WTC11 (cell line): ENCODE results near the gene USP47. TPM values are rescaled to one million over a fixed set of nuclear protein-coding genes. Genes with fewer than 3 reads are reported as not detected.

Experiments used
- ATAC-seq: fragments of 200-7000 bp; cut with Tn5 transposase; 2 replicates; pipeline ENCODE4 v1.10.0; 2021; ENCODE audit warnings: mild to moderate bottlenecking, moderate library complexity
- CTCF ChIA-PET: fragments of 300-600 bp; sonication (Branson Sonifier 250); formaldehyde crosslinking; loops from one replicate; lab custom pipeline; 2021; ENCODE audit warnings: antibody characterized with exemption; lab: Charles Lee
- POLR2A ChIA-PET: fragments of 350-600 bp; sonication (Branson Sonifier 250); formaldehyde crosslinking; loops from one replicate; lab custom pipeline; 2021; ENCODE audit warnings: antibody characterized with exemption; lab: Charles Lee
- DNase-seq: peaks from one replicate; pipeline ENCODE4 v3.0.0; 2021; ENCODE audit warnings: low spot score
- H3K27ac Mint-ChIP-seq: 2 replicates; pipeline ENCODE4 v1.8.0; 2021; ENCODE audit warnings: mixed read lengths
- H3K27me3 Mint-ChIP-seq: 2 replicates; pipeline ENCODE4 v1.8.0; 2021; ENCODE audit warnings: low read depth, mild to moderate bottlenecking, moderate library complexity, mixed read lengths
- H3K36me3 Mint-ChIP-seq: 2 replicates; pipeline ENCODE4 v1.8.0; 2021; ENCODE audit warnings: mixed read lengths
- H3K4me1 Mint-ChIP-seq: 2 replicates; pipeline ENCODE4 v1.8.0; 2022; ENCODE audit warnings: mixed read lengths
- H3K4me3 Mint-ChIP-seq: 2 replicates; pipeline ENCODE4 v1.8.0; 2021; ENCODE audit warnings: mild to moderate bottlenecking, moderate library complexity, mixed read lengths
- H3K9me3 Mint-ChIP-seq: 2 replicates; pipeline ENCODE4 v1.8.0; 2021; ENCODE audit warnings: mixed read lengths
- CREB1 ChIP-seq: sonication (generic); formaldehyde crosslinking; IDR thresholded peaks from 2 replicates; pipeline ENCODE4 v1.8.0; 2023; ENCODE audit warnings: mild to moderate bottlenecking, missing genetic modification reagents
- CTCF ChIP-seq: fragments of 200-600 bp; IDR thresholded peaks from 2 replicates; pipeline ENCODE4 v1.8.0; 2022; ENCODE audit warnings: antibody characterized with exemption
- JAZF1 ChIP-seq: fragments of 250-450 bp; sonication (Bioruptor Pico); IDR thresholded peaks from 2 replicates; pipeline ENCODE4 v1.9.0; 2021; ENCODE audit warnings: moderate library complexity, mild to moderate bottlenecking, inconsistent platforms
- KAT7 ChIP-seq: sonication (generic); formaldehyde crosslinking; IDR thresholded peaks from 2 replicates; pipeline ENCODE4 v1.8.1; 2023; ENCODE audit warnings: missing genetic modification reagents, mild to moderate bottlenecking, borderline replicate concordance
- PRRX2 ChIP-seq: fragments of 250-450 bp; sonication (Bioruptor Pico); IDR thresholded peaks from 2 replicates; pipeline ENCODE4 v1.8.0; 2021; ENCODE audit warnings: mild to moderate bottlenecking
- RELA ChIP-seq: sonication (generic); formaldehyde crosslinking; IDR thresholded peaks from 2 replicates; pipeline ENCODE4 v1.8.1; 2022; ENCODE audit warnings: missing genetic modification reagents, mild to moderate bottlenecking, borderline replicate concordance
- RORB ChIP-seq: fragments of 250-450 bp; sonication (Bioruptor Pico); IDR thresholded peaks from 2 replicates; pipeline ENCODE4 v1.9.0; 2021; ENCODE audit warnings: mild to moderate bottlenecking
- SMAD4 ChIP-seq: sonication (generic); formaldehyde crosslinking; IDR thresholded peaks from 2 replicates; pipeline ENCODE4 v1.8.0; 2022; ENCODE audit warnings: mild to moderate bottlenecking, missing genetic modification reagents
- SP1 ChIP-seq: sonication (generic); formaldehyde crosslinking; conservative IDR thresholded peaks from 2 replicates; pipeline ENCODE4 v1.8.1; 2022; ENCODE audit warnings: missing genetic modification reagents
- ZBTB43 ChIP-seq: sonication (generic); formaldehyde crosslinking; IDR thresholded peaks from 2 replicates; pipeline ENCODE4 v1.8.1; 2023; ENCODE audit warnings: mild to moderate bottlenecking, missing genetic modification reagents
- ZNF121 ChIP-seq: sonication (generic); formaldehyde crosslinking; IDR thresholded peaks from 2 replicates; pipeline ENCODE4 v1.8.0; 2023; ENCODE audit warnings: missing genetic modification reagents
- ZNF232 ChIP-seq: sonication (generic); formaldehyde crosslinking; IDR thresholded peaks from 2 replicates; pipeline ENCODE4 v1.8.0; 2022; ENCODE audit warnings: mild to moderate bottlenecking, missing genetic modification reagents
- ZNF317 ChIP-seq: sonication (generic); formaldehyde crosslinking; IDR thresholded peaks from 2 replicates; pipeline ENCODE4 v1.8.1; 2023; ENCODE audit warnings: low read depth, mild to moderate bottlenecking, moderate library complexity, missing genetic modification reagents, borderline replicate concordance
- ZNF416 ChIP-seq: fragments of 250-450 bp; sonication (Bioruptor Pico); IDR thresholded peaks from 2 replicates; pipeline ENCODE4 v1.9.0; 2021; ENCODE audit warnings: mild to moderate bottlenecking, inconsistent platforms
- ZNF532 ChIP-seq: fragments of 250-450 bp; sonication (Bioruptor Pico); IDR thresholded peaks from 2 replicates; pipeline ENCODE4 v1.9.0; 2021; ENCODE audit warnings: mild to moderate bottlenecking, borderline replicate concordance
- total RNA-seq: library from RNA; stranded (reverse); gene quantifications from 3 replicates; pipeline ENCODE4 v1.2.3, GENCODE V29; 2021
- TF ChIP-seq, protein P1 (sequence below): sonication (generic); formaldehyde crosslinking; IDR thresholded peaks from 2 replicates; pipeline ENCODE4 v1.8.1; 2022; ENCODE audit warnings: mild to moderate bottlenecking, missing genetic modification reagents, moderate library complexity, borderline replicate concordance

The USP47 gene
- total RNA-seq, 1 experiment from 2014 or later = 19.7 TPM

DNA sequence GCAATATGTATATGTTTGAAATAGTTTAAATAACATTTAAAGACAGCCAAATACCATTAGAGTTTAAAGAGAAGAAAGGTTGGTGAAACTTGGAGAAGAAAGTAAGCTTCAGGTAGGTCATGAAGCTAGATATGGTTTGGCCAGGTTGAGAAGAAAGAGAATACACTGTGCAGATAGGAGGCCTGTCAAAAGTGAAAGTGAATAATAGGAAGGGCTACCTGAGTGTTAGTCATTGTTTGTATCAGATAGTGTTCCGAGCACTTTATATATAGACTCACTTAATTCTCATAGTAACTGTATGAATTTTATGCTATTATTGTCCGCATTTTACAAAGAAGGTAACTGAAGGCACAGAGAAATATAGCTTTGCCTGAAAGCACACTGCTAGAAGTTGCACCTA lies 56.9 kb downstream of the USP47 start:
- no peak overlapping the region for H3K27ac Mint-ChIP-seq
- no peak for ATAC-seq
- CTCF ChIA-PET = interaction anchor here (1.0 to 1.6 kb wide), 3 partner anchors 27 to 146 kb away, joined by 3 to 5 read pairs (median 4); no protein-coding TSS in a partner anchor

GRCh38 chr11:11899401-11899800 lies 57.6 kb downstream of the USP47 start:
- Mint-ChIP-seq H3K27ac (no peak overlapping the region), H3K36me3 (peaks cover 3% of the 10 kb centered on the region; the same call in 1 of the 2 replicates), H3K9me3 (no peaks in the 10 kb centered on the region), H3K4me3 (no peak overlapping the region), H3K27me3 (no peaks in the 10 kb centered on the region), H3K4me1 (peaks cover 1% of the 10 kb centered on the region)
- DNase-seq (no peak), ATAC-seq (peak; percentile 84)
- CTCF ChIA-PET = interaction anchor here (1.0 to 1.6 kb wide), 4 partner anchors 27 to 145 kb away, joined by 3 to 5 read pairs (median 4); no protein-coding TSS in a partner anchor
- POLR2A ChIA-PET = no interaction called here
- TF ChIP-seq RELA (CRISPR knock-in tag) (no peak), RORB (no peak), ZBTB43 (no peak), ZNF317 (CRISPR knock-in tag) (no peak), ZNF232 (CRISPR knock-in tag) (no peak), JAZF1 (CRISPR knock-in tag) (no peak), ZNF532 (CRISPR knock-in tag) (no peak)

More for the DNA sequence above, 56.9 kb downstream of the USP47 start:
- POLR2A ChIA-PET = no interaction called here
- TF ChIP-seq ZNF416 (no peak), SP1 (CRISPR knock-in tag) (no peak), CREB1 (CRISPR knock-in tag) (no peak), CTCF (no peak), SMAD4 (CRISPR knock-in tag) (no peak), PRRX2 (CRISPR knock-in tag) (no peak), ZNF121 (no peak), KAT7 (CRISPR knock-in tag) (no peak), ZNF532 (CRISPR knock-in tag) (no peak)
- TF ChIP-seq, protein P1, sequence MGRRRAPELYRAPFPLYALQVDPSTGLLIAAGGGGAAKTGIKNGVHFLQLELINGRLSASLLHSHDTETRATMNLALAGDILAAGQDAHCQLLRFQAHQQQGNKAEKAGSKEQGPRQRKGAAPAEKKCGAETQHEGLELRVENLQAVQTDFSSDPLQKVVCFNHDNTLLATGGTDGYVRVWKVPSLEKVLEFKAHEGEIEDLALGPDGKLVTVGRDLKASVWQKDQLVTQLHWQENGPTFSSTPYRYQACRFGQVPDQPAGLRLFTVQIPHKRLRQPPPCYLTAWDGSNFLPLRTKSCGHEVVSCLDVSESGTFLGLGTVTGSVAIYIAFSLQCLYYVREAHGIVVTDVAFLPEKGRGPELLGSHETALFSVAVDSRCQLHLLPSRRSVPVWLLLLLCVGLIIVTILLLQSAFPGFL (CRISPR knock-in tag) = no peak
- DNase-seq = no peak
- Mint-ChIP-seq H3K4me1 (peaks cover 4% of the 10 kb centered on the region), H3K36me3 (peaks cover under 1% of the 10 kb centered on the region; the same call in 1 of the 2 replicates), H3K4me3 (no peak overlapping the region), H3K9me3 (no peaks in the 10 kb centered on the region), H3K27me3 (no peaks in the 10 kb centered on the region)
